GM12865 (cell line): ENCODE results near the gene SIGLEC12.

Source experiments
- DNase-seq: peaks from one replicate; pipeline ENCODE4 v3.0.0; 2010; ENCODE audit warnings: low read depth
- H3K4me3 ChIP-seq: 2 replicates; pipeline ENCODE4 v1.5.1; 2011; ENCODE audit warnings: mild to moderate bottlenecking, low read depth, low read length, control low read depth
- CTCF ChIP-seq: IDR thresholded peaks from 2 replicates; pipeline ENCODE4 v1.5.1; 2011; ENCODE audit warnings: low read length, control low read depth, low read depth, inconsistent platforms; ENCODE audit not compliant: insufficient read depth; ENCODE audit errors: missing control alignments

The SIGLEC12 gene

GRCh38 chr19:51472607-51473006 is 29.0 kb downstream of the SIGLEC12 start:
- H3K4me3 ChIP-seq, result no peak overlapping the region
- TF ChIP-seq CTCF, result no peak
- no peak for DNase-seq

GRCh38 chr19:51471527-51471926 is 30.1 kb downstream of the SIGLEC12 start:
- TF ChIP-seq CTCF, result no peak

GRCh38 chr19:51470966-51471365 is 30.6 kb downstream of the SIGLEC12 start:
- TF ChIP-seq CTCF, result no peak
- H3K4me3 ChIP-seq, result no peak overlapping the region
- no peak for DNase-seq

More at GRCh38 chr19:51471527-51471926, 30.1 kb downstream of the SIGLEC12 start:
- H3K4me3 ChIP-seq, result no peak overlapping the region
- no peak for DNase-seq

- no peak for TF ChIP-seq CTCF
- no peak overlapping the region for H3K4me3 ChIP-seq
- no peak for DNase-seq
These were observed 32.0 kb downstream of the SIGLEC12 start for GRCh38 chr19:51469629-51470028.

GRCh38 chr19:51469162-51469561 is 32.4 kb downstream of the SIGLEC12 start:
- H3K4me3 ChIP-seq, result no peak overlapping the region
- TF ChIP-seq CTCF, result no peak
- no peak for DNase-seq

GRCh38 chr19:51468545-51468920 is 33.1 kb downstream of the SIGLEC12 start:
- no peak overlapping the region for H3K4me3 ChIP-seq
- no peak for TF ChIP-seq CTCF
- no peak for DNase-seq

- no peak for DNase-seq
- no peak for TF ChIP-seq CTCF
- no peak overlapping the region for H3K4me3 ChIP-seq
These were observed 33.6 kb downstream of the SIGLEC12 start for GRCh38 chr19:51467864-51468544.
